ENCODE measurements around the gene KRT33B. TPM values are rescaled to one million over a fixed set of nuclear protein-coding genes. Genes with fewer than 3 reads are reported as not detected.

The KRT33B gene
- total and polyA plus RNA-seq, 2 of the 13 experiments (the other 11 are each of a cell fraction or from before 2014, with no cell fraction given), result not detected

DNA sequence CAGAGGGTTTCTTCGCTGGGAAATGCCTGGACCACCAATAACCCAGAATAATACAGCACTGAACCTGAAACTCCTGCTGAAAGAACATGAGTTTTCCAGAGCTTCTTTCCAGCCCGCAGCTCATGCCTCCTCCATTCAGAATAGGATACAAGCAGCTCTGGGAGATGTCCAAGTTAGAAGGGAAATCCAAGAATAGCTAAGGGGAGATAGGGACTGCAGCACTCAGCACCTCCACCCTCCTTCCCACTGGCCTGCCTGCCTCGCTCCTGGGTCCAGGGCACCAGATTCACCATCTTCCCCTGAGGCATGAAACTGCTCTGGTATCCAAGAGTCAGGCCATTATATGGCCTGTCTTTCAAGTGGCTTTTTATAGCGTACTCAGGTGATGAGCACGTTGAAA, 23.7 kb upstream of the KRT33B start:
- CTCF ChIA-PET (ENCODE audit: low intra/inter-chr PET ratio, low total read pairs), result no interaction called here
- POLR2A ChIA-PET, result no interaction called here
- Histone ChIP-seq H3K4me2 (ENCODE audit: low read depth, low read length) (no peak overlapping the region), H2AFZ (ENCODE audit: low read length) (no peak overlapping the region), H3K4me3 (replicated peaks in 1 of 3; ENCODE audit: insufficient read depth in 1 of 3, low read depth in 2 of 3, low read length in 3 of 3) (no peak overlapping the region), H3K9ac (ENCODE audit: insufficient read depth, low read depth, low read length) (no peak overlapping the region), H3K27me3 (ENCODE audit: control insufficient read depth in 1 of 2, insufficient read depth in 2 of 2, low read length in 2 of 2) (peaks cover 2 to 14% of the 10 kb centered on the region in 2 experiments; a peak in 3 of 5 replicates), H4K20me1 (ENCODE audit: insufficient read depth, low read length) (no peaks in the 10 kb centered on the region), H3K27ac (ENCODE audit: extremely low read length, insufficient read depth, low read length) (no peak overlapping the region), H3K36me3 (replicated peaks in 1 of 2; ENCODE audit: control insufficient read depth in 1 of 2, insufficient read depth in 2 of 2, low read length in 2 of 2) (no peaks in the 10 kb centered on the region), H3K9me3 (ENCODE audit: low read length) (no peaks in the 10 kb centered on the region), H3K4me1 (ENCODE audit: insufficient read depth, low read length) (no peaks in the 10 kb centered on the region), H3K79me2 (ENCODE audit: insufficient read depth, low read length) (no peaks in the 10 kb centered on the region)
- TF ChIP-seq SCMH1 (CRISPR knock-in tag; IDR thresholded peaks at IDR 0.05; ENCODE audit: borderline replicate concordance) (no peak), ZNF891 (CRISPR knock-in tag; IDR thresholded peaks at IDR 0.05) (no peak), ZNF253 (CRISPR knock-in tag; IDR thresholded peaks at IDR 0.05; ENCODE audit: borderline replicate concordance) (no peak), EEA1 (CRISPR knock-in tag; IDR thresholded peaks at IDR 0.05; ENCODE audit: borderline replicate concordance) (no peak), FOXK2 (IDR thresholded peaks at IDR 0.05) (no peak), TCF12 (IDR thresholded peaks at IDR 0.05) (no peak), TCF12 (CRISPR knock-in tag; IDR thresholded peaks at IDR 0.05) (no peak)
- ATAC-seq (no peak), DNase-seq (ENCODE audit: low spot score) (no peak), FAIRE-seq (no peak)
- intact Hi-C loops (cut with micrococcal nuclease; ENCODE audit: unreplicated experiment), result no loop called here
- in situ Hi-C loops (cut with HindIII; ENCODE audit: extremely low pct_ligation_motif_present, low pct_unique_long_range_greater_than_20kb), result no loop called here
- no TSS peak for BruUV-seq (replicated peaks)
- 29% methylated on average over 5 of the region's 5 CpGs for WGBS (ENCODE audit: low lambda C conversion rate)

DNA sequence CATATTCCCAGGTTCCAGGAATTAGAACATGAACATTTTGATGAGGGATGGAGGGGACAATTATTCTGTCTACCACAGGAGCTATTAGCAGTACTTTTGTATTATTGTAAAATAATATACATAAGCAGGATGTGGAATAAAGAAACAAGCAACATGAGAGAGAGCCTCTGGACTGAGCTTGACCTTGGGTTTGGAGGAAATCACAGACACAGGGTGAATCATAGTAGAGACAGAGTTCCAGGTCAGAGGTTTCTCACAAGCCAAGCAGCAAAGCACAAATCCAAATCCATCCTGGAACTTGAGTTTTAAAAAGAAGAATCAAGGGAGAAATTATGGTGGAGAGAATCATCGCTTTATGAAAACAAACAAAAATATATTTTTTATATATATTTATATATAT, 22.7 kb upstream of the KRT33B start:
- BruUV-seq (replicated peaks), result no TSS peak
- Histone ChIP-seq H3K4me2 (ENCODE audit: low read depth, low read length) (no peak overlapping the region), H3K27me3 (ENCODE audit: control insufficient read depth in 1 of 2, insufficient read depth in 2 of 2, low read length in 2 of 2) (peaks cover 2 to 14% of the 10 kb centered on the region in 2 experiments; a peak in 2 of 5 replicates), H2AFZ (ENCODE audit: low read length) (no peak overlapping the region), H3K79me2 (ENCODE audit: insufficient read depth, low read length) (no peaks in the 10 kb centered on the region), H3K9me3 (ENCODE audit: low read length) (no peaks in the 10 kb centered on the region), H3K36me3 (replicated peaks in 1 of 2; ENCODE audit: control insufficient read depth in 1 of 2, insufficient read depth in 2 of 2, low read length in 2 of 2) (no peaks in the 10 kb centered on the region), H3K9ac (ENCODE audit: insufficient read depth, low read depth, low read length) (no peak overlapping the region), H3K4me3 (replicated peaks in 1 of 3; ENCODE audit: insufficient read depth in 1 of 3, low read depth in 2 of 3, low read length in 3 of 3) (no peak overlapping the region), H3K4me1 (ENCODE audit: insufficient read depth, low read length) (no peaks in the 10 kb centered on the region), H4K20me1 (ENCODE audit: insufficient read depth, low read length) (no peaks in the 10 kb centered on the region), H3K27ac (ENCODE audit: extremely low read length, insufficient read depth, low read length) (no peak overlapping the region)
- DNase-seq (ENCODE audit: low spot score) (no peak), FAIRE-seq (no peak), ATAC-seq (no peak)
- CTCF ChIA-PET (ENCODE audit: low intra/inter-chr PET ratio, low total read pairs), result no interaction called here
- POLR2A ChIA-PET, result no interaction called here
- TF ChIP-seq, protein P1, sequence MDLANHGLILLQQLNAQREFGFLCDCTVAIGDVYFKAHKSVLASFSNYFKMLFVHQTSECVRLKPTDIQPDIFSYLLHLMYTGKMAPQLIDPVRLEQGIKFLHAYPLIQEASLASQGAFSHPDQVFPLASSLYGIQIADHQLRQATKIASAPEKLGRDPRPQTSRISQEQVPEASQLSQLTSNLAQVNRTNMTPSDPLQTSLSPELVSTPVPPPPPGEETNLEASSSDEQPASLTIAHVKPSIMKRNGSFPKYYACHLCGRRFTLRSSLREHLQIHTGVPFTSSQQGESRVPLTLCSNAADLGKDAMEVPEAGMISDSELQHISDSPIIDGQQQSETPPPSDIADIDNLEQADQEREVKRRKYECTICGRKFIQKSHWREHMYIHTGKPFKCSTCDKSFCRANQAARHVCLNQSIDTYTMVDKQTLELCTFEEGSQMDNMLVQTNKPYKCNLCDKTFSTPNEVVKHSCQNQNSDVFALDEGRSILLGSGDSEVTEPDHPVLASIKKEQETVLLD (CRISPR knock-in tag; IDR thresholded peaks at IDR 0.05; ENCODE audit: low read depth), result no peak
- no peak for TF ChIP-seq ZNF333 (CRISPR knock-in tag; IDR thresholded peaks at IDR 0.05; ENCODE audit: borderline replicate concordance)
- whole genome bisulfite sequencing (ENCODE audit: low lambda C conversion rate), result 86% methylated on average over 1 of the region's 1 CpG
- in situ Hi-C loops (cut with HindIII; ENCODE audit: extremely low pct_ligation_motif_present, low pct_unique_long_range_greater_than_20kb), result no loop called here
- intact Hi-C loops (cut with micrococcal nuclease; ENCODE audit: unreplicated experiment), result no loop called here
